NCI-H1930 (cell line): Measurements from ENCODE around the gene OR6F1.
"Not testable (repeated sequence)": the region's sequence is repeated elsewhere in the genome, so short reads cannot be mapped to it uniquely, and the experiment has no call there.

Source experiments
- DNase-seq, 2 experiments: peaks; one replicate each; lab custom pipeline; 2025; lab: John Stamatoyannopoulos, UW

OR6F1 gene

DNA sequence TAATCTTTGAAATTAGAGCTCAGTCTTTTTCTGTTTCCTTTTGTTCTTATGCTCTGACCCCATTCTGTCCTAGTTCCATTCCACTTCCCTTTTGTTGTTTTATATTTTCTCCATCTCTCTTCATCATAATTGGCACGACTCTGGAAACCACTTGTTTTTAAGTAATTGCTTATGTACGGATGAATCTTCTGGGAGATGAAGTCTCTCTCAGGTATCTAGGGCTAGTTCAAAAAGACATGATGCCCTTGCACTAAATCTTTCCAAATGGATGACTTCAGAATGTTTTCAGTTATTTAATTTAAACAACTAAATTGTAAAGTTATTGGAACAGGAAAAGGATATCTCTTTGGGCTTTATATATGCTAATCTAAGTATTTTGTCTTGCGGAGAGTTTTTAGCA is at the start of gene OR6F1:
Gene OR6F1 (minus strand): TSS at position 101 of the 400 bp plus-strand sequence. CDS start 3,891 bp downstream, outside the sequence.
- no peak for DNase-seq

DNA sequence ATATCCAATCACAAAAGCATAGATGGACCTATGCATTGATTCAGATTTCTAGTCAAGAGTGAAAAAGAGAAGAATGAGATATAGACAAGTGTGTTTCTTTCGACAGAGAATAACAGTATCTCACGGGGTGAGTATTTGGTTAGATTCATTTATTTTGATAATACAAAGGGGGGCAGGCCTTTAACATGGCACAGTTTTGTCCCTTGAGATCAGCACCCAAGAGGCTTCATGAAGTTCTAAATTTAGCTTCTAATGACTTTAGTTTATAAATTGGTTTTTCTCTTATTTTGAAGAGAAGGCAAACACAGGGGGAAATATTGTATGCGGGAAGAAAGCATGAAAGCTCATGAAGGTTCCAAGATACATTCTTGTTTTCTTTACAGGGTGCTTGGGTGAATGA is 44.0 kb upstream of the OR6F1 start, which contains the start of gene OR1C1:
Gene OR1C1 (minus strand): TSS at position 101 of the 400 bp plus-strand sequence. CDS start 2,150 bp downstream, outside the sequence.
- DNase-seq, result no peak

DNA sequence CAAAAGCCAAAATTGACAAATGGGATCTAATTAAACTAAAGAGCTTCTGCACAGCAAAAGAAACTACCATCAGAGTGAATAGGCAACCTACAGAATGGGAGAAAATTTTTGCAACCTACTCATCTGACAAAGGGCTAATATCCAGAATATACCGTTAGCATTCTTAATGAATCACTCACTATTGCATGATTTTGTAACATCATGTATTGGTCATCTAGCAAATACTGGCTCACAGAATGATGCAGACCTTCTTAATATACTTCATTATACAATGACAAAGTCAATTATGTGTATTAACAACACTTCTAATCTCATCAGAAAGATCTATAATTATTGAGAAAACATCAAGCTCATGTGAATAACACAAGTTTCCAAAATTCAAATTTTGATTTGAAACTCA is 37.9 kb upstream of the OR6F1 start:
- not testable (repeated sequence) for DNase-seq

DNA sequence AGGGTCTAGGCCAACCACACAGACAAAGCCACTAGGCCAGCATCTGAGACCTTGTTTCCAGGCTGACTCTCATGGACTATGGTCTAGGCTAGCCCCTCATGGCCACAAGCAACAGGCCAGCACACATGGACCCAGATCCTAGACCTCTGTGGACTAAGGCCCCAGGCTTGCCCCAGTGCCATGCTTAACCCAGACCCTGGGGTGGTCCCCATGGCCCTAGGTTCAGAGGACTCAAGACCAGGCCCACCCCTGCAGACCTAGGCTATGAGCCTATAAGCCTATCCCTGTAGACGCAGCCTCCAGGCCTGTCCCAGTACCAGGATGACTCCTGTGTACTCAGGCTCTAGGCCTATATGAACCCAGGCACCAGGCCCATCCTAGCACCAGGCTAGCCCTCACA is 33.4 kb upstream of the OR6F1 start:
- no peak for DNase-seq

DNA sequence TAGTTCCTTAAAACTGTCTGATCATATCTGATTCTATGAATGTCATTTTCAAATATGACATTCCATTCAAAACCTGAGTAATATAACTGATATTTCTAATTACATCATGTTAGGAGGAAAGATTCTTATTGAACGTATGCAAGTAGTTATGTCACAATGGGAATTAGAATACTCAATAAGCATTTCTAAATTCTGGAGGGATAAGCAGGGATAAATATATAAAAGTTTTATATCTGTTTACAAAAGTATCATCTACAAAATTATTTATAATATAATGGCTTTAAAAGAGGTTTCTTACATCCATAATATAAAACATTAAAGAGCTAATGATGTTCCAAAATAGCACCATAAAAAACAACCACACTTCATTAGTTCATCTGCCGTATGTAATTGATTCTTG is 31.6 kb upstream of the OR6F1 start, which contains the start of gene OR14A2:
Gene OR14A2 (minus strand): TSS at position 101 of the 400 bp plus-strand sequence.
- DNase-seq, result no peak

DNA sequence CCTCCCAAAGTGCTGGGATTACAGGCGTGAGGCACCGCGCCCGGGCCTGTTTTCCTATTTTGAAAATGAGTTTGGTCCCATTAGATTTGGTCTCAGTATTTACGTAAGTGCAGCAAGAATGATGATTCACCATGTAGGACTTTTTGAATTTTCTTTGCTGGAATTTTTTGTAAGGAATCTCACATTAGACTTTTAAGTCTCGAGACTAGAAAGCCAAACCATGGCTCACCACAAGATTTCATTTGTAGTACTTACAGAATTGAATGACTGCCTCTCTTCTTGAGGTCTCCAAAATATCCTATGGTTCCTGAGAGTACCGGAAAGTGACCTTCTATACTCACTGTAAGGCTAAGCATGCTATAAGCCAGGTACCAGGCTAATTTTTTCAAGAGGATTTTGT is 31.2 kb upstream of the OR6F1 start:
- no peak for DNase-seq

DNA sequence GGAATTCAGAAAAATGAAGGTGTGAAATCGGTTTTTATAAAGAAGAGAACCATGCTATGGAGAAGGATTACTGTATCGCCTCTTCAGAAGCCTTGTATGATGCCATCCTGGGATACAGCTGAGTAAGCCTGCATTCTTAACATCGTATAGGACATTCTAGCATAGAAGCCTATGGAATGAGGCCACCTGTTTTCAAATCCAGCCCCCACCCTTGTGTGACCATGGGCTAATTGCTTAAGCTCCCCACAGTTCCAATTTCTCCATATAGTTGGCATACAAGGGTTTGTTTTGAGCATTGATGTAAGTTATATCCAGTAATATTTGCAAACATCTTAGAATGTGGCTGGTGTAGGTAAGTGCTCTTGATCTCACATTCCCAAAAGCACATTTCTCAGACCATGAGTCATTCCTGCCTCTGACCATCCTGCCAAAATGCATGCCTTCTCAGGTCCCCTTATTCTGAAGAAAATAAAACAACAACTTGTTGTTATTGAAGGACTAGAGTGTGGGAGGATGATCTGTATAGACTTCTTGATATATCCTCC is 30.0 kb upstream of the OR6F1 start:
- no peak for DNase-seq

DNA sequence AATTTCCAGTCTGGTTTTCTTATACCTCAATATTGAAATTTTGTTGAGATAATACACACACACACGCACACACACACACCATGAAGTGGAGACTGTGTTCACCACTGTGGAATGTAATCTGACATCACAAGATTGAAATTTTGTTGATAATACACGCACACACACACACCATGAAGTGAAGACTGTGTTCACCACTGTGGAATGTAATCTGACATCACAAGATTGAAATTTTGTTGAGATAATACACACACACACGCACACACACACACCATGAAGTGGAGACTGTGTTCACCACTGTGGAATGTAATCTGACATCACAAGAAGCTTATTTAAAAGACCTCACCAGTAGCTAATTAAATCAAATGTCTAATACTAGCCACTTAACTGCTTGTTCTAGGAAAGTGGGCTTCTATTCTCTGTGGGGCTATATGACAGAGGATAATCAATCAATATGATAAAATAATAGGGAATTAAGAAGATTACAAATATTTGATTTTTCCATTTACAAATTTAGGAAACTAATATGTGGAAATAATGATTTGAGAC is 25.8 kb upstream of the OR6F1 start:
- not testable (repeated sequence) for DNase-seq

DNA sequence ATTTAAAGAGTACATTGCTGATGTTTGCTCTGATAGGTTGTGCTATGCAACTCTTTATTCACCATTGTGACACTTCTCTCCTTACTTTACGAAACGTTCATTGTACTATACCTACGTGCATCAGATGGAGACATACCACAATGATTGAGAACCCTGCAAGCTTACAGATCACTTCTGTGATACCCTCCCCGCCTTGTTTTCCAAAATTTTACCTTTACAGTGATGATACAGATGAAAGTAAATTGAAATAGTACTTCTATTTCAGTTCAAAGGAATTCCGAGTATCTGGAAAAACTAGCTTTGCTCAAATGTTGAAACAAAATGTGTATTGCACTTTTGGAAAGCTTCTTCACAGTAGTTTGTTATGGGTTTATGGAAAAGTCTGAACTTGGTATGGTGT is 25.3 kb upstream of the OR6F1 start:
- no peak for DNase-seq

DNA sequence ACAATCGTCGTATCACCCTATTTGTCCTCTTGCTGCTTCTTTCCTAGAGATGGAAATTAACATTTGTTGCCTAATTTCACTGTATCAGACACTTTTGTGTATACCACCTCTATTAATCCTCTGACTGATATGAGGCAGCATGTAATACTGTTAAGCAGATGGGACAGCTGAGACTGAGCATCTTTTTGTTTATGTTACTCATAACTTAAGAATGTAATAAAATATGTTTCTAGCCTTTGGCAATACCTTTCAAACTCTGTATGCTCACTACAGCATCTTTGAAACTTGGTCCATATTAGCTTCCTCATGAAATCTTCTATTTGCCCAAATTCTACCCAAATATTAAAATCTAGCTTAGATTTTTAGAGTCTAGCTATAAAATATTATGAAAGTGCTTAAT is 24.3 kb upstream of the OR6F1 start:
- no peak for DNase-seq

DNA sequence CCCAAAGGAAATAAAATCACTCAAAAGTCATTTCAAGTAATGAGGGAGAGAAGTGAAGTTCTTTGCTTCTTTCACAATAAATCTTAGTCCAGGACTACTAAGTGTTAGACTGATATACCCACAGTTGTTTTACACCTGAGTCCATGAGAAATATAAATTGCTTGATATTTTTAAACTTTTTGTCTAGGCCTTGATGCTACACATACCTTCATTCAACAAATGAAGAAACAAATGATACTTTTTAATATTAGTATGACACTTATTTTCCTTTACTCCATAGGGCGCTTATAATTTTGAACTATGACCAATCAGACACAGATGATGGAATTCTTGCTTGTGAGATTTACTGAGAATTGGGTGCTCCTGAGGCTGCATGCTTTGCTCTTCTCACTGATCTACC is 21.9 kb upstream of the OR6F1 start, which contains the start of gene OR14K1:
Gene OR14K1 (plus strand): TSS at position 301 of the 400 bp plus-strand sequence. CDS start 0 bp downstream, at position 301.
- no peak for DNase-seq

DNA sequence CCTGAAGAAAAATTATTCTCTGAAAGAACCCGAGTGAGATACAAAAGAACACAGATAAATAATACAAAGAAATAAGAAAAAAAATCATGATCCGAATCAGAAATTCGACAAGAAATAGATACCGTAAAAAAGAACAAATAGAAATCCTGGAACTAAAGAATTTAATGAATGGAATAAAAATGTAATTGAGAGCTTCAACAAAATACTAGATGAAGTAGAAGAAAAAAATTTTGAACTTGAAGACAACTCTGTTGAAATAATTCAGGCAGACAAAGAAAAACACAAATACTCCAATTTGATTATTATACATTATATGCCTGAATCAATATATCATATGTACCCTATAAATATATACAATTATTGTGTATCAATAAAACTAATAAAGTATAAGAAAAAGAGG is 4.8 kb upstream of the OR6F1 start:
- DNase-seq, result no peak

DNA sequence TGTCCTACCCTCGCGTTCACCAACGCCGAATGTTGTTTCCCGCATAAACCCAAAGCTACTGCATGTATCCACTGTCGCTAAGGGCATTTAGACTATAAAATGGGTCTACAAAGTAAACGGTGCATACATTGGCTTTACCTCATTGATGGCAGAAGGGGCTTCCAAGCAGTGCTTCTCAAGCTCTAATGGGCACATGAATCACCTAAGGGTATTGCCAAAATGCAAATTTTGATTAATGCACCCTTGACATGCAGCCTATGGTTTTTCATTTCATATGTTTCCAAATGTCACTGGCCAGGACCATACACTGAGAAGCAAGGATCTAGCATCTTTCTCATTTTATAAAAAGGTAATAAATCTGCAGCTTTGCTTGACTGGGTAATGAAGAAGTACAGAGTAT is 2.7 kb downstream of the OR6F1 start:
- no peak for DNase-seq

DNA sequence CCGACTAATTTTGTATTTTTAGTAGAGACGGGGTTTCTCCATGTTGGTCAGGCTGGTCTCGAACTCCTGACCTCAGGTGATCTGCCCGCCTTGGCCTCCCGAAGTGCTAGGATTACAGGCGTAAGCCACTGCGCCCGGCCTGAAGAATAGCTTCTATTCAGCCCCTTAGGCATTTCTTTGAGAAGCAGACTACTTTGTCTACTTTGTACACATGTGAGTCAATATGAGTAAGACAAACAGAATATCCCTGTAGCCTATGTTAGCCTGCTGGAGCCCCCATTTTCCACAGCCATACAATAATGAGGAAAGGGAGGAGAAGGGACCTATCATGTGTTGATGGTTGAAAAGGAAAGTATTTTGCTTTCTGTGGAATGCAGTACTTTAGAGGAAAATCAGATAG is 5.8 kb downstream of the OR6F1 start:
- DNase-seq, result not testable (repeated sequence)

DNA sequence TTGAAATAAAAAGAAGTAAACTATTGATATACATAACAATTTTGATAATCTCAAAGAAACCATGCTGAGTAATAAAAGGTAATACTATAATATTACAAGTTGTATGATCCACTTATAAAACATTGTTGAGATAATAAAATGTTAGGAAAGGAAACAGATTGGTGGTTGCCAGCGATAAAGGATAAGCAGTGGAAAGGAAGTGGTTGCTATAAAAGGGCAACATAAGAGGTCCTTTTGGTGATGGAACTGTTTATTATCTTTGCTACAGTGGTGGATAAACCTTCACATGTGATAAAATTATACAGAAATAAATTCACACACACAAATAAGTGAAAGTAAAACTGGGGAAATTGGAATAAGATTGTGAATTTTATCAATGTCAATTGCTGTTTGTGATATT is 15.1 kb downstream of the OR6F1 start:
- no peak for DNase-seq

DNA sequence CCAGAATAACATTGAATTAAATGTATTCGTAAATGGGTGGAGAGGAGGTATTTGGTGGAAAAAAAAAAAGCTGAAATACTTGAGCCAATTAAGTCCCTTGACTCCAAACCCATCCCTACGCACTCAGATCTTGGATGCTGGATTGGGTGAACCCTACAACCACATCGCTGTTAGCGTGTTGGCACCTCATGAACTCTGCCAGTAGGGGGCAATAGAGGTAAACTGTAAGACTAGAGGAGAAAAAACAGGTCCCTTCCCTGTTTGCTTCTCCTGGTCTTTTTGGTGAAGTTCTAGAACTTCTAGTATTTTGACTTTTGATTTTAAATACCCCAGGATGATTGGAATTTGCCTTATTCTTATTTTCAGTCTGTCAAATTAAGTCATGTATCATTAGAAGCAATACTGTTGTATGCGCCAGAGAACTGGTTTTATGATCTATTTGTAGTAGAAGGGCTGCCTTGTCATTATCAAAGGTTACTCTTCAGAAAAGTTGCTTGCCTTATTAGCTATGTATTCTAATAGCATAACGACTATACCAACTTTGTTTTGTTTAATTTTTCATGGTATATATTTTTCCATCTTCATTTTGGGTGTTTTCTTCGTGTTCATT is 35.1 kb downstream of the OR6F1 start:
- peak; percentile 34 to 41 for DNase-seq

DNA sequence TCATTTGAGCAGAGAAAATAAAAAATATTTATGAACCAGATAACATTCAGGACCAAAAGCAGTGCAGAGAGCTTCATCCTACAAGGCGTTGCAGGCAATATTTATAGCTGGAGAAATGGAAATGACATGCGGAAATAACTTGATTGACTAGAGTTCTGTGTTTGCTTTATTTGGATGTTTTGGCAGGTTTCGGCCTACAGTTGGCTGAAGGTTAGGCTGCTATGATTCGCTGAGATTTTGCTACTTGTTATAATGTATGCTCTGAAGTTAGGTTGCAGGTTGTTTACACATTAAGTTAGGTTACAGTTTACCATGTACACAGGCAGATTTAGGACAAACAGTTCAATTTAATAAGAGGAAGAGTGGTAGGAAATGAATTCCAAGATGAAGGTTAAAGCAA is 36.3 kb downstream of the OR6F1 start:
- no peak for DNase-seq

DNA sequence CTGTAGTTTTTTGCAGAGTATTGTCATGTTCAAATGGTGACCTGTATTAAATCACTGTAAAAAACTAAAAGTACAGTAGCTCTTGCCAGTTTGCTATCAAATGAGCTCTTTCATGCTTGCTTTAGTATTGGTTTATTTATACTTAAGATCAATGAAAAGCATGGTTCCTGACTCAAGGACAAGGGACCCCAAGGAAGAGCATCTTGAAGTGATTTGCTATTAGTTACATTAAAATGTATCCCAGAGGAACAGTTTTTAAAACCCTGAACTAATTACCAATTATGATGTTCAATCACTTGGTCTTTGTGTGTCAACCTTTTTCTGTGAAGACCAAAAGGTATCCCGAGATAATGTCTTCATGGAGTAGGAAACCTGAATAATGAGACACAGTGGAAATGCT is 36.8 kb downstream of the OR6F1 start, which contains the start of gene OR13G1:
Gene OR13G1 (minus strand): TSS at position 101 of the 400 bp plus-strand sequence. CDS start 6,698 bp downstream, outside the sequence.
- DNase-seq, result no peak

DNA sequence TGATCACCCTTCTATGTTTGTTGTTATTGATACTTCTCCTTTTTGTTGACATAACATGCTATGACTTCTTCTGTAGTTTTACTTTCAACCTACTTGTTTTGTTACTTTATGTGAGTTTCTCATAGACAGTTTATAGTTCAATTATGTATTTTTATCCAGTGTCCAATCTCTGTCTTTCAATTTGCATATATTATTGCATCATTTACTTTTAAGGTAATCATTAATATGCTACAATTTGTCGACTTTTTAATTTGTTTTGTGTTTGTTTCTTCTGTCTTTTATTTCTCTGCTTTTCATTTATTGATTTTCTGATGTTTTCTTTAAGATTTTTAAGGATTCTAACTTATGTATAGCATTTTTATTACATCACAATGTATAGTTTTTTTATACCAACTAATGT is 47.2 kb downstream of the OR6F1 start:
- DNase-seq, result no peak
